ENCODE data around the gene PFKFB4. TPM values are rescaled to one million over a fixed set of nuclear protein-coding genes. Genes with fewer than 3 reads are reported as not detected.

Gene PFKFB4
- total and polyA plus RNA-seq, 2 experiments from 2014 or later = 8.6 to 22.9 TPM

- TF ChIP-seq ZNF462 (CRISPR knock-in tag; IDR thresholded peaks at IDR 0.05) (no peak), CREB1 (CRISPR knock-in tag; IDR thresholded peaks at IDR 0.05; ENCODE audit: low read depth) (no peak), ZNF114 (CRISPR knock-in tag; IDR thresholded peaks at IDR 0.05) (no peak), REST (IDR thresholded peaks at IDR 0.05; ENCODE audit: unreplicated experiment) (no peak)
Measured at GRCh38 chr3:48548126-48548525, 8.5 kb downstream of the PFKFB4 start (continued).

DNA sequence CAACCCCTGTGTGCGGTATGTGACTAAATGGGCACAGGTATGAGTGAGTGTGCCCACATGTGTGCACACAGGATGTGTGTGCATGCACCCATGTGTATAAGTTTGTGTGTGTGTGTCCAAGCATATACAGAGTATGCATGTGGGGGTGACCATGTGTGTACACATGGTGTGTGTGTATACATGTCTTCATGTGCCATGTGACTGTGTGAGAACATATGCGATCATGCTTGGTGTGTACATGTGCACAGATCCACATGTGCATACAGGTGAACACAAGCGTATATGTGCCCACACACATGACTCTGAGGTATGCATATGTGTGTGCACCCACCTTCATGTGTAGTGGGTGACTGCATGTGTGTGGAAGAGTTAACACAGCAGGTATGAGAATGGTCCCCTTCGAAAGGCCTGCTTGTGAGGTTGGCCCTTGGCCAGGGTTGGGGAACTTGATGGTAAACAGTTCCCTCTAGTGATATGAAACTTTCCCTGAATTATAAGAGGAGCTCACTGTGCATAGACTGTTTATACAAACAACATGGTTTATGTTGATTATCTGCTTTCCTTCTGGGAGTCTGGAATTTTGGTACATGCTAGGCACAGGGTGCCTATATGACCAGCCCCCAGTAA, 10.3 kb downstream of the PFKFB4 start:
- Histone ChIP-seq H2AFZ (no peak overlapping the region), H3K4me1 (ENCODE audit: insufficient read depth) (no peaks in the 10 kb centered on the region), H3K9me2 (ENCODE audit: insufficient read depth) (no peaks in the 10 kb centered on the region), H3F3A (replicated peaks; ENCODE audit: low read depth) (0 out of 2 replicates have a peak, but pooled peaks cover 11% of the 10 kb centered on the region), H3K4me2 (no peak overlapping the region), H3K27ac (ENCODE audit: low read depth) (no peak overlapping the region), H3K27me3 (ENCODE audit: insufficient read depth) (no peaks in the 10 kb centered on the region), H3K4me3 (no peak overlapping the region), H3K36me3 (ENCODE audit: insufficient read depth) (peaks cover 14% of the 10 kb centered on the region; the same call in 1 of the 2 replicates), H3K79me2 (replicated peaks; ENCODE audit: insufficient read depth) (no peaks in the 10 kb centered on the region), H4K20me1 (replicated peaks; ENCODE audit: insufficient read depth) (no peaks in the 10 kb centered on the region)
- Mint-ChIP-seq H3K4me1 (0 out of 3 replicates have a peak, but pooled peaks cover 3% of the 10 kb centered on the region), H3K36me3 (ENCODE audit: low read depth) (peaks cover 20% of the 10 kb centered on the region; the same call in 2 of the 3 replicates), H3K4me3 (no peak overlapping the region), H3K9me3 (no peaks in the 10 kb centered on the region), H3K27me3 (ENCODE audit: insufficient read depth, low read depth, poor library complexity) (peaks cover 9% of the 10 kb centered on the region), H3K27ac (no peak overlapping the region)
- ATAC-seq = no peak
- DNase-seq (ENCODE audit: low spot score) = no peak
- TF ChIP-seq EZH2 (IDR thresholded peaks at IDR 0.05; ENCODE audit: low read depth, unreplicated experiment) = no peak
- TF ChIP-seq ZNF462 (CRISPR knock-in tag; IDR thresholded peaks at IDR 0.05) = no peak
